Esophagus squamous epithelium (tissue), 5 donors: ENCODE data around the gene LCN9. TPM values are rescaled to one million over a fixed set of nuclear protein-coding genes. Genes with fewer than 3 reads are reported as not detected.
A peak's percentile ranks its signal among the peaks of the same experiment; 100 is the strongest.

Source experiments
- DNase-seq: peaks from one replicate; lab custom pipeline; 2025; lab: John Stamatoyannopoulos, UW
- H3K27ac ChIP-seq, 4 donors: fragments of 200-600 bp; sonication (generic); one replicate each; pipeline ENCODE4 v1.5.1; 2016 to 2019; ENCODE audit warnings: mild to moderate bottlenecking in 1 of 4
- H3K27me3 ChIP-seq, 4 donors: fragments of 200-600 bp; sonication (generic); 1 replicate in 3 of 4; 2 replicates in 1 of 4; pipeline versions ENCODE4 v1.5.1 to v1.6.0; 2017 to 2021; ENCODE audit warnings: antibody characterized with exemption in 1 of 4
- H3K36me3 ChIP-seq, 3 donors: fragments of 200-600 bp; sonication (generic); one replicate each; pipeline ENCODE4 v1.5.1; 2016 to 2019
- H3K4me1 ChIP-seq, 3 donors: fragments of 200-600 bp; sonication (generic); one replicate each; pipeline ENCODE4 v1.5.1; 2017 to 2019
- H3K4me3 ChIP-seq, 4 donors: fragments of 200-600 bp; sonication (generic); 1 replicate in 3 of 4; 2 replicates in 1 of 4; pipeline ENCODE4 v1.5.1; 2016 to 2019; ENCODE audit warnings: mild to moderate bottlenecking in 2 of 4, moderate library complexity in 1 of 4
- H3K9me3 ChIP-seq, 3 donors: fragments of 200-600 bp; sonication (generic); one replicate each; pipeline ENCODE4 v1.5.1; 2016 to 2019
- CTCF ChIP-seq, 6 experiments: fragments of 450-650 bp in 4 of 6; fragments of 200-600 bp in 2 of 6; sonication (generic) in 2 of 6; IDR thresholded peaks; one replicate each; pipeline ENCODE4 v1.5.1; 2016 to 2019; ENCODE audit warnings: antibody characterized with exemption in 6 of 6, mild to moderate bottlenecking in 4 of 6, moderate library complexity in 4 of 6
- POLR2A ChIP-seq, 4 donors: fragments of 450-650 bp; IDR thresholded peaks; one replicate each; pipeline ENCODE4 v1.6.1; 2017; ENCODE audit warnings: antibody characterized with exemption in 4 of 4, mild to moderate bottlenecking in 4 of 4, moderate library complexity in 3 of 4
- WGBS, 2 donors: methylation state at CpG; one replicate each; pipeline ENCODE4 v1.1.5; 2018; 5-methylcytosine and 5-hydroxymethylcytosine counted together
- intact Hi-C: fragments of 100-400 bp; cut with DNase I; formaldehyde crosslinking; loops from one replicate; pipeline ENCODE4 v1.15.0; 2022
- total RNA-seq, 4 donors: library from RNA; depleted of rRNA; stranded (reverse); fragments of >200 nt; gene quantifications; one replicate each; pipeline ENCODE4 v1.1.0, GENCODE V29; 2016
- donor health status: DM: yes; HTN: yes; CAD: no.

The LCN9 gene
- total RNA-seq, 4 donors from 2014 or later = not detected

DNA sequence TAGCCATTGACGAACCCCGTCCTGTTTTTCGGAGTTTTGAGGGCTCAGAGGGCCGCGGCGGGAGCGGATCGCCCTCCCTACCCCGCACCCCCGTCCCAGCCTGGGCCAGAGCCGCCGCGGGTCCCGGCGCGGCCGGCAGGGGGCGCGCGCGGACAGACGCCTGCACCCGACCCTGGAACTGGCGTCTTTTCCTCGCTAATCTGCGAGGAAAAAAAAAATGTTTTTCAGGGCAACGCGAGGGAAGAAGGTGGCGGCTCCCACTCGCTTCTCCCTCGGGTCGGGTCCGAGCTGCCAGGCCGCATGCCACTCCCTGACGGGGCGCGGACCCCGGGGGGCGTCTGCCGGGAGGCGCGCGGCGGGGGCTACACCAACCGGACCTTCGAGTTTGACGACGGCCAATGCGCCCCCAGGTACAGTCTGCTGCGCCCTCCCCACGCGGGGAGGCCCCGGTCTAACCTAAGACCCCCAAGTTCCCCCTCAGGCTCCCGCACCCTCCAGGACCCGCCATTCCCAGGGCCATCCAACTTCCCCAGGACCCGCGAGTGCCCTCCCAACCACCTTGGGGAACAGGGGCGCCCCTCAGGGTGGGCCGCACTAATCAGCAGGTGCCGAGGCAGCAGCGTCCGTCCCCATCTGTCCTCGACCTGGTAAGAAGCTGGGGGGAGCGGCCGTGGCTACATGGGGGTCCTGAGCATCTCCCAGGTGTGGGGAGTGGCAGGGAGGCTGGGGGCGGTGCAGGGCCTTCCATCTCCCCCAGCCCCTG lies 39.0 kb downstream of the LCN9 start, which contains the start of gene KCNT1:
TSS of gene KCNT1 (plus strand) at position 227 of the 763 bp plus-strand sequence. CDS start at position 301, 74 bp downstream.
- peak within 1 kb of the TSS in 2 of 4 donors; percentile 23 to 43 for H3K4me3 ChIP-seq
- no peaks in the 10 kb centered on the region for H3K9me3 ChIP-seq
- WGBS, 2 donors = 38% methylated on average over 10 of the region's 66 CpGs; no CpG with 5 or more reads in 1 of the 2 donors
- peaks cover 10 to 24% (median 12%) of the 10 kb centered on the region in 3 donors for H3K4me1 ChIP-seq
- no peak for DNase-seq
- no peak within 1 kb of the TSS for H3K27ac ChIP-seq
- no peaks in the 10 kb centered on the region for H3K36me3 ChIP-seq
- intact Hi-C loops = no loop called here
- peaks cover 0 to 80% (median 3%) of the 10 kb centered on the region in 4 donors for H3K27me3 ChIP-seq
- peak; percentile 61 to 91 (median 87) for TF ChIP-seq CTCF (IDR thresholded peaks at IDR 0.05)
- TF ChIP-seq POLR2A (IDR thresholded peaks at IDR 0.05) = no peak

- H3K9me3 ChIP-seq = no peaks in the 10 kb centered on the region
- H3K4me3 ChIP-seq = no peak overlapping the region
- TF ChIP-seq POLR2A (IDR thresholded peaks at IDR 0.05) = no peak
- no peak for TF ChIP-seq CTCF (IDR thresholded peaks at IDR 0.05)
- intact Hi-C loops = no loop called here
- peaks cover 10 to 24% (median 12%) of the 10 kb centered on the region in 3 donors for H3K4me1 ChIP-seq
- no peak overlapping the region for H3K27ac ChIP-seq
- no peaks in the 10 kb centered on the region for H3K36me3 ChIP-seq
- DNase-seq = no peak
- 18% methylated on average over 2 of the region's 14 CpGs; no CpG with 5 or more reads in 1 of the 2 donors for WGBS, 2 donors
- peaks cover 0 to 92% (median 3%) of the 10 kb centered on the region in 4 donors for H3K27me3 ChIP-seq
These were observed 40.6 kb downstream of the LCN9 start for GRCh38 chr9:135703726-135704125.

- Histone ChIP-seq H3K9me3 (no peaks in the 10 kb centered on the region), H3K36me3 (no peaks in the 10 kb centered on the region), H3K4me1 (peaks cover 10 to 24% (median 12%) of the 10 kb centered on the region in 3 donors), H3K4me3 (peak overlapping the region in 1 of 4 donors; percentile 21), H3K27ac (no peak overlapping the region), H3K27me3 (peaks cover 0 to 94% (median 3%) of the 10 kb centered on the region in 4 donors)
- no peak for TF ChIP-seq CTCF (IDR thresholded peaks at IDR 0.05)
- no peak for TF ChIP-seq POLR2A (IDR thresholded peaks at IDR 0.05)
- 60% methylated on average over 3 of the region's 5 CpGs; no CpG with 5 or more reads in 1 of the 2 donors for WGBS, 2 donors
- intact Hi-C loops = no loop called here
- no peak for DNase-seq
These were observed 41.4 kb downstream of the LCN9 start for GRCh38 chr9:135704483-135704882.

DNA sequence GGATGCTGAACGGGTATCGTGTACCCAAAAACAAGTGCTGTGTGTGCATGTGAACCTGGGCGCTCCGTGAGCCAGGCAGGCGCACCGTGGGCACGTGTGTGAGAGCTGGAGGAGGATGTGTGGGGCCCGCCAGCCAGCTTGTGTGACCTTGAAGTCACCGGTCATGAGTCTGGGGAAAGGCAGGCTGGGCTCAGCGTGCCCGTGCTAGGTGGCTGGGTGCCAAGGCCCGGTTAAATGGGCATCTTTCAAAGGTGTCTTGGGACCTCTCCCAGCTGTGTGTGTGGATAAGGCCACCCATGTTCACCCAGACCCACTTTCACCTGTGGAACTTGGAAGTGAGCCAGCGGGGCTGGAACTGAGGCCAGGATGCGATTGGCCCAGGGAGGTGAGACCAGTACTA lies 42.3 kb downstream of the LCN9 start:
- no peak overlapping the region for H3K27ac ChIP-seq
- intact Hi-C loops = no loop called here
- peaks cover 10 to 24% (median 12%) of the 10 kb centered on the region in 3 donors for H3K4me1 ChIP-seq
- WGBS, 2 donors = 38 to 70% methylated on average over 7 to 8 of the region's 14 CpGs
- DNase-seq = no peak
- no peak for TF ChIP-seq POLR2A (IDR thresholded peaks at IDR 0.05)
- no peaks in the 10 kb centered on the region for H3K9me3 ChIP-seq
- H3K4me3 ChIP-seq = peak overlapping the region in 1 of 4 donors; percentile 9
- H3K27me3 ChIP-seq = peaks cover 0 to 91% (median 3%) of the 10 kb centered on the region in 4 donors
- no peaks in the 10 kb centered on the region for H3K36me3 ChIP-seq

DNA sequence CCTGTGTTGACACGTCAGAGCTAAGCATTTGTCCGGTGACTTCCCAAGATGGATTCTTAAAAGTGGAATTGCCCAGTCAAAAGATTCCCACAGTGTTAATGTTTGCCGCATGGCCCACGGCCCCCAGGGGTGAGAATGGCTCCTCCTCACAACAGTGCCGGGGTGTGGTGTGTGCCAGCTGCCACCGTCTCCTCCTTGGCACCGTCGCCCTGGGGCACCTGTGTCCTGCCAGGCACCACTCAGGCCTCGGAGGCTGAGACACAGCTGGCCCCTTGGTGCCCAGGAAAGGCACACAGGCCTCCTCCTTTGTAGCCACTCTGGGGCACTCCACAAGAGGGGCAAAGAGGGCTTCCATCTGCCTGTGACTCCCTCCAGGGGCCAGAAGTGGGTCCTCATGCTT lies 43.2 kb downstream of the LCN9 start:
- no peak for DNase-seq
- peaks cover 10 to 19% (median 12%) of the 10 kb centered on the region in 3 donors for H3K4me1 ChIP-seq
- H3K4me3 ChIP-seq = no peak overlapping the region
- intact Hi-C loops = no loop called here
- no peaks in the 10 kb centered on the region for H3K9me3 ChIP-seq
- no peaks in the 10 kb centered on the region for H3K36me3 ChIP-seq
- peaks cover 0 to 90% (median 3%) of the 10 kb centered on the region in 4 donors for H3K27me3 ChIP-seq
- H3K27ac ChIP-seq = no peak overlapping the region
- WGBS, 2 donors = 30% methylated on average over 4 of the region's 9 CpGs; no CpG with 5 or more reads in 1 of the 2 donors
- no peak for TF ChIP-seq POLR2A (IDR thresholded peaks at IDR 0.05)
- TF ChIP-seq CTCF (IDR thresholded peaks at IDR 0.05) = no peak
